GM21619 (cell line): ENCODE data around the gene ESRRA.
"Not testable (repeated sequence)": the region's sequence is repeated elsewhere in the genome, so short reads cannot be mapped to it uniquely, and the experiment has no call there.

Experiments used
- ATAC-seq: cut with Tn5 transposase; IDR thresholded peaks from one replicate; pipeline ENCODE4 v1.9.1; 2021; ENCODE audit not compliant: unreplicated experiment

The ESRRA gene

GRCh38 chr11:64312947-64313346 is 7.6 kb downstream of the ESRRA start:
- no peak for ATAC-seq

GRCh38 chr11:64313491-64314145 is 8.3 kb downstream of the ESRRA start:
- no peak for ATAC-seq

GRCh38 chr11:64314146-64314804 is 9.0 kb downstream of the ESRRA start:
- no peak for ATAC-seq

- no peak for ATAC-seq
Measured at GRCh38 chr11:64314805-64315561, 9.7 kb downstream of the ESRRA start.

- ATAC-seq = not testable (repeated sequence)
Measured at GRCh38 chr11:64315667-64316526, 10.6 kb downstream of the ESRRA start.

- peak; percentile 2 for ATAC-seq
Measured at GRCh38 chr11:64316672-64317324, 11.5 kb downstream of the ESRRA start.

- ATAC-seq = peak; percentile 53
Measured at GRCh38 chr11:64317325-64317960, 12.1 kb downstream of the ESRRA start, which contains the start of gene TRMT112. Gene TRMT112 (minus strand): TSS chr11:64317559. CDS start chr11:64317526, 33 bp downstream.

- ATAC-seq = peak; percentile 55
Measured at GRCh38 chr11:64317961-64318765, 12.8 kb downstream of the ESRRA start, which contains the start of gene PRDX5. Gene PRDX5 (plus strand): TSS chr11:64318121. CDS start chr11:64318216, 95 bp downstream.

GRCh38 chr11:64318766-64319761 is 13.7 kb downstream of the ESRRA start:
- ATAC-seq = no peak

- ATAC-seq = no peak
Measured at GRCh38 chr11:64320556-64320955, 15.2 kb downstream of the ESRRA start.

- no peak for ATAC-seq
Measured at GRCh38 chr11:64321026-64321425, 15.7 kb downstream of the ESRRA start.

GRCh38 chr11:64321533-64321932 is 16.2 kb downstream of the ESRRA start:
- no peak for ATAC-seq

GRCh38 chr11:64322925-64323260 is 17.6 kb downstream of the ESRRA start:
- ATAC-seq = no peak

- no peak for ATAC-seq
Measured at GRCh38 chr11:64323373-64323772, 18.0 kb downstream of the ESRRA start.

- ATAC-seq = not testable (repeated sequence)
Measured at GRCh38 chr11:64323984-64324383, 18.7 kb downstream of the ESRRA start.

GRCh38 chr11:64324692-64325469 is 19.6 kb downstream of the ESRRA start:
- no peak for ATAC-seq

GRCh38 chr11:64327375-64327774 is 22.1 kb downstream of the ESRRA start:
- ATAC-seq = no peak
